Measurements from ENCODE around the gene GOLIM4. TPM values are rescaled to one million over a fixed set of nuclear protein-coding genes. Genes with fewer than 3 reads are reported as not detected.
A peak's percentile ranks its signal among the peaks of the same experiment; 100 is the strongest.

Gene GOLIM4
- total and polyA plus RNA-seq, 2 of the 13 experiments (the other 11 are each of a cell fraction or from before 2014, with no cell fraction given) = 10.9 to 47.7 TPM

DNA sequence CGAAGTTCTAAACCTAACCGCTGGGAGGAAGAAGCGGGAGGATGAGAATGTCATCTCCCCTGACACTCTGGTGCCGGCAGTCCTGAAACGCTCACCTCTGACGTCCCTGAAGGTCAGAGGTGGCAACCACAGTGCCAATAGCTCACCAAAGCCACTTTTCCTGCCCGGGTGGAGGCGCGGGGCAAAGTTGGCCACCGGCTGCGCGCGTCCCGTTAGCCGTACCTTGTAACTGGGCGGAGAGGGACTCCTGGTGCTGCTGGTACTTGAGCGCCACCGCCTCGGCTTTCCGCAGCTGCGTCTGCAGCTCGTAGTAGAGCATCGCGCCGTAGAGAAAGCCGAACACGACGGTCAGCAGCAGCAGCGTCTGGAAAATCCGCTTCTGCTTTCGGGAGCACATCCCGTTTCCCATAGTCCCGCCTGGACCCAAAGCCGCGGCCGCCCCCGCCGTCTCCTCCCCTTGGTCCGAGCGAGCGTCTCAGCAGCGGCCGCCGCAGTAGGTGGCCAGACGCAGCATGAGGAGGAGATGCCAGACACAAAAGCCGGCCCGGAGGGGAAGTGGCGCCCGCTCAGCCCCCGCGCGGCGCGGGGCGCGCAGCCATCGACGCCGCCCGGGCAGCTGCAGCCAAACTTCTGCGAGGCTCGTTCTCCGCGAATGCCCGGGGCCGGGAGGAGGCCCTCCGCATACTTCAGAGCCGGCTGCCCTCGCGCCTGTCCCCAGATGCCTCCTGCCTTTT, 680 bp downstream of the GOLIM4 start (continued):
- no peak for TF ChIP-seq SMARCC2 (IDR thresholded peaks at IDR 0.05)
- TF ChIP-seq FLYWCH1 (CRISPR knock-in tag; IDR thresholded peaks at IDR 0.05) = no peak
- TF ChIP-seq ZNF558 (CRISPR knock-in tag; IDR thresholded peaks at IDR 0.05; ENCODE audit: borderline replicate concordance) = no peak; the same call in none of the 2 replicates
- TF ChIP-seq, protein P1, sequence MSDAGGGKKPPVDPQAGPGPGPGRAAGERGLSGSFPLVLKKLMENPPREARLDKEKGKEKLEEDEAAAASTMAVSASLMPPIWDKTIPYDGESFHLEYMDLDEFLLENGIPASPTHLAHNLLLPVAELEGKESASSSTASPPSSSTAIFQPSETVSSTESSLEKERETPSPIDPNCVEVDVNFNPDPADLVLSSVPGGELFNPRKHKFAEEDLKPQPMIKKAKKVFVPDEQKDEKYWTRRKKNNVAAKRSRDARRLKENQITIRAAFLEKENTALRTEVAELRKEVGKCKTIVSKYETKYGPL (CRISPR knock-in tag; IDR thresholded peaks at IDR 0.05) = no peak
- no peak for TF ChIP-seq ZNF660 (CRISPR knock-in tag; IDR thresholded peaks at IDR 0.05; ENCODE audit: borderline replicate concordance, low read depth)
- no peak; the same call in 1 of the 2 replicates for TF ChIP-seq GZF1 (CRISPR knock-in tag; IDR thresholded peaks at IDR 0.05)
- TF ChIP-seq MAZ (IDR thresholded peaks at IDR 0.05; ENCODE audit: borderline replicate concordance, low read depth, low read length) = no peak
- no peak for TF ChIP-seq MAZ (CRISPR knock-in tag; IDR thresholded peaks at IDR 0.05; ENCODE audit: low read depth)
- TF ChIP-seq ZNF766 (CRISPR knock-in tag; IDR thresholded peaks at IDR 0.05; ENCODE audit: borderline replicate concordance) = no peak; the same call in 1 of the 2 replicates
- no peak for TF ChIP-seq POLR2AphosphoS2 (IDR thresholded peaks at IDR 0.05; ENCODE audit: low read depth, low read length)
- TF ChIP-seq TCF12 (IDR thresholded peaks at IDR 0.05) = no peak
- TF ChIP-seq TCF12 (CRISPR knock-in tag; IDR thresholded peaks at IDR 0.05) = no peak
- TF ChIP-seq, protein P2, sequence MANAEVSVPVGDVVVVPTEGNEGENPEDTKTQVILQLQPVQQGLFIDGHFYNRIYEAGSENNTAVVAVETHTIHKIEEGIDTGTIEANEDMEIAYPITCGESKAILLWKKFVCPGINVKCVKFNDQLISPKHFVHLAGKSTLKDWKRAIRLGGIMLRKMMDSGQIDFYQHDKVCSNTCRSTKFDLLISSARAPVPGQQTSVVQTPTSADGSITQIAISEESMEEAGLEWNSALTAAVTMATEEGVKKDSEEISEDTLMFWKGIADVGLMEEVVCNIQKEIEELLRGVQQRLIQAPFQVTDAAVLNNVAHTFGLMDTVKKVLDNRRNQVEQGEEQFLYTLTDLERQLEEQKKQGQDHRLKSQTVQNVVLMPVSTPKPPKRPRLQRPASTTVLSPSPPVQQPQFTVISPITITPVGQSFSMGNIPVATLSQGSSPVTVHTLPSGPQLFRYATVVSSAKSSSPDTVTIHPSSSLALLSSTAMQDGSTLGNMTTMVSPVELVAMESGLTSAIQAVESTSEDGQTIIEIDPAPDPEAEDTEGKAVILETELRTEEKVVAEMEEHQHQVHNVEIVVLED (CRISPR knock-in tag; IDR thresholded peaks at IDR 0.05; ENCODE audit: borderline replicate concordance) = no peak
- TF ChIP-seq, protein P3, sequence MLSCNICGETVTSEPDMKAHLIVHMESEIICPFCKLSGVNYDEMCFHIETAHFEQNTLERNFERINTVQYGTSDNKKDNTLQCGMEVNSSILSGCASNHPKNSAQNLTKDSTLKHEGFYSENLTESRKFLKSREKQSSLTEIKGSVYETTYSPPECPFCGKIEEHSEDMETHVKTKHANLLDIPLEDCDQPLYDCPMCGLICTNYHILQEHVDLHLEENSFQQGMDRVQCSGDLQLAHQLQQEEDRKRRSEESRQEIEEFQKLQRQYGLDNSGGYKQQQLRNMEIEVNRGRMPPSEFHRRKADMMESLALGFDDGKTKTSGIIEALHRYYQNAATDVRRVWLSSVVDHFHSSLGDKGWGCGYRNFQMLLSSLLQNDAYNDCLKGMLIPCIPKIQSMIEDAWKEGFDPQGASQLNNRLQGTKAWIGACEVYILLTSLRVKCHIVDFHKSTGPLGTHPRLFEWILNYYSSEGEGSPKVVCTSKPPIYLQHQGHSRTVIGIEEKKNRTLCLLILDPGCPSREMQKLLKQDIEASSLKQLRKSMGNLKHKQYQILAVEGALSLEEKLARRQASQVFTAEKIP (CRISPR knock-in tag; IDR thresholded peaks at IDR 0.05; ENCODE audit: borderline replicate concordance) = no peak
- peak; percentile 48; the same call in 1 of the 2 replicates for TF ChIP-seq MTA1 (CRISPR knock-in tag; IDR thresholded peaks at IDR 0.05; ENCODE audit: borderline replicate concordance)
- TF ChIP-seq DPF2 (CRISPR knock-in tag; IDR thresholded peaks at IDR 0.05; ENCODE audit: borderline replicate concordance, low read depth) = no peak
- no peak for TF ChIP-seq ZKSCAN5 (CRISPR knock-in tag; IDR thresholded peaks at IDR 0.05)
- TF ChIP-seq ZNF570 (CRISPR knock-in tag; IDR thresholded peaks at IDR 0.05; ENCODE audit: borderline replicate concordance) = no peak
- peak; percentile 74 for TF ChIP-seq SAP130 (CRISPR knock-in tag; IDR thresholded peaks at IDR 0.05; ENCODE audit: low read depth)
- no peak for TF ChIP-seq ZNF678 (CRISPR knock-in tag; IDR thresholded peaks at IDR 0.05)
- no peak for TF ChIP-seq ZNF138 (CRISPR knock-in tag; IDR thresholded peaks at IDR 0.05; ENCODE audit: low read depth)
- TF ChIP-seq SRSF4 (IDR thresholded peaks at IDR 0.05; ENCODE audit: low read depth, low read length, poor library complexity, severe bottlenecking) = no peak
- TF ChIP-seq KMT2B (CRISPR knock-in tag; IDR thresholded peaks at IDR 0.05) = no peak; the same call in 1 of the 2 replicates
- TF ChIP-seq MTF1 (CRISPR knock-in tag; IDR thresholded peaks at IDR 0.05) = no peak
- TF ChIP-seq, protein P4, sequence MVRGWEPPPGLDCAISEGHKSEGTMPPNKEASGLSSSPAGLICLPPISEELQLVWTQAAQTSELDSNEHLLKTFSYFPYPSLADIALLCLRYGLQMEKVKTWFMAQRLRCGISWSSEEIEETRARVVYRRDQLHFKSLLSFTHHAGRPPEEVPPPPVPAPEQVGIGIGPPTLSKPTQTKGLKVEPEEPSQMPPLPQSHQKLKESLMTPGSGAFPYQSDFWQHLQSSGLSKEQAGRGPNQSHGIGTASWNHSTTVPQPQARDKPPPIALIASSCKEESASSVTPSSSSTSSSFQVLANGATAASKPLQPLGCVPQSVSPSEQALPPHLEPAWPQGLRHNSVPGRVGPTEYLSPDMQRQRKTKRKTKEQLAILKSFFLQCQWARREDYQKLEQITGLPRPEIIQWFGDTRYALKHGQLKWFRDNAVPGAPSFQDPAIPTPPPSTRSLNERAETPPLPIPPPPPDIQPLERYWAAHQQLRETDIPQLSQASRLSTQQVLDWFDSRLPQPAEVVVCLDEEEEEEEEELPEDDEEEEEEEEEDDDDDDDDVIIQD (CRISPR knock-in tag; IDR thresholded peaks at IDR 0.05; ENCODE audit: low read depth) = no peak
- no peak for TF ChIP-seq NCOA5 (CRISPR knock-in tag; IDR thresholded peaks at IDR 0.05)

All from HepG2 (cell line).